GM21367 (cell line): ENCODE data around the gene CRABP1.

Experiments used
- ATAC-seq: cut with Tn5 transposase; IDR thresholded peaks from one replicate; pipeline ENCODE4 v1.9.1; 2021; ENCODE audit not compliant: unreplicated experiment

CRABP1 gene

GRCh38 chr15:78397382-78397781, 57.2 kb downstream of the CRABP1 start:
- ATAC-seq = no peak
